Lung (tissue), 12 donors: ENCODE measurements around the gene AMIGO3. TPM values are rescaled to one million over a fixed set of nuclear protein-coding genes. Genes with fewer than 3 reads are reported as not detected.

Source experiments
- ATAC-seq: fragments of 200-7000 bp; cut with Tn5 transposase; one replicate; pipeline ENCODE4 v1.9.1; 2020; ENCODE audit warnings: moderate number of reproducible peaks; ENCODE audit not compliant: insufficient read depth, low FRiP score
- DNase-seq, 3 donors: peaks; one replicate each; pipeline ENCODE4 v3.0.0-alpha.2; 2013 to 2017
- H3K27ac ChIP-seq, 2 donors: one replicate each; pipeline ENCODE4 v1.5.1; 2013; ENCODE audit warnings: mild to moderate bottlenecking in 2 of 2, moderate library complexity in 2 of 2, control low read depth in 1 of 2, inconsistent platforms in 1 of 2, low read depth in 1 of 2, low read length in 1 of 2
- H3K27me3 ChIP-seq, 3 donors: one replicate each; pipeline ENCODE4 v1.5.1; 2013; ENCODE audit warnings: low read length in 2 of 3; ENCODE audit not compliant: control insufficient read depth in 3 of 3, insufficient read depth in 3 of 3
- H3K36me3 ChIP-seq, 4 donors: one replicate each; pipeline ENCODE4 v1.5.1; 2013; ENCODE audit warnings: low read length in 4 of 4, mild to moderate bottlenecking in 1 of 4, moderate library complexity in 1 of 4; ENCODE audit not compliant: control insufficient read depth in 4 of 4, insufficient read depth in 4 of 4
- H3K4me1 ChIP-seq, 5 donors: one replicate each; pipeline ENCODE4 v1.5.1; 2013; ENCODE audit warnings: low read length in 5 of 5, mild to moderate bottlenecking in 2 of 5, moderate library complexity in 1 of 5; ENCODE audit not compliant: control insufficient read depth in 5 of 5, insufficient read depth in 5 of 5
- H3K4me3 ChIP-seq: one replicate; pipeline ENCODE4 v1.5.1; 2013; ENCODE audit warnings: mild to moderate bottlenecking, control low read depth, moderate library complexity
- H3K9ac ChIP-seq, 2 donors: one replicate each; pipeline ENCODE4 v1.5.1; 2013; ENCODE audit warnings: low read length in 2 of 2, control low read depth in 1 of 2; ENCODE audit not compliant: insufficient read depth in 1 of 2
- H3K9me3 ChIP-seq, 4 donors: one replicate each; pipeline ENCODE4 v1.5.1; 2013; ENCODE audit warnings: low read length in 3 of 4, mild to moderate bottlenecking in 1 of 4, moderate library complexity in 1 of 4; ENCODE audit not compliant: control insufficient read depth in 4 of 4, insufficient read depth in 3 of 4
- CTCF ChIP-seq: IDR thresholded peaks from 2 replicates; pipeline ENCODE4 v1.5.1; 2012; ENCODE audit warnings: mild to moderate bottlenecking; ENCODE audit errors: control extremely low read depth, extremely low read depth
- WGBS, 2 donors: extraction: QIAGEN DNeasy Blood & Tissue Kit; methylation state at CpG; one replicate each; pipeline ENCODE4 v1.1.7; 2013; 5-methylcytosine and 5-hydroxymethylcytosine counted together
- polyA plus RNA-seq, 2 donors: library from polyadenylated mRNA; stranded (reverse); fragments of 200-250 nt; gene quantifications; one replicate each; pipeline ENCODE4 v1.2.1, GENCODE V29; 2013
- total RNA-seq, 2 donors: library from RNA; depleted of rRNA in 1 of 2; stranded (reverse); fragments of >200 nt in 1 of 2; gene quantifications; one replicate each; pipeline ENCODE4 v1.2.1, GENCODE V29; 2014 to 2021
- donor health status: control.
- donor health status: control.
- donor health status: Bipolar disorder and iron deficiency.
- donor health status: healthy.
- donor health status: DM: yes; HTN: yes; CAD: no.

The AMIGO3 gene
- total and polyA plus RNA-seq, 4 donors: 0.25 to 0.63 (median 0.51) TPM; not detected in 1

- Histone ChIP-seq H3K9me3 (no peaks in the 10 kb centered on the region), H3K4me1 (peaks cover 0 to 16% (median 4%) of the 10 kb centered on the region in 5 donors), H3K4me3 (no peak overlapping the region), H3K36me3 (peaks cover 0 to 21% (median 14%) of the 10 kb centered on the region in 4 donors), H3K9ac (no peak overlapping the region), H3K27me3 (no peaks in the 10 kb centered on the region), H3K27ac (no peak overlapping the region)
- DNase-seq: no peak
- WGBS, 2 donors: 95 to 96% methylated on average over 16 of the region's 16 CpGs
- no peak for TF ChIP-seq CTCF
- no peak for ATAC-seq
Measured at GRCh38 chr3:49716691-49717210, 2.7 kb downstream of the AMIGO3 start.

GRCh38 chr3:49716169-49716568 lies 3.3 kb downstream of the AMIGO3 start:
- Histone ChIP-seq H3K9ac (no peak overlapping the region), H3K4me1 (peaks cover 0 to 16% (median 4%) of the 10 kb centered on the region in 5 donors), H3K27ac (no peak overlapping the region), H3K4me3 (no peak overlapping the region), H3K36me3 (peaks cover 0 to 25% (median 10%) of the 10 kb centered on the region in 4 donors), H3K27me3 (no peaks in the 10 kb centered on the region), H3K9me3 (no peaks in the 10 kb centered on the region)
- no peak for ATAC-seq
- TF ChIP-seq CTCF: no peak
- no peak for DNase-seq
- WGBS, 2 donors: 96% methylated on average over 7 of the region's 7 CpGs

- H3K4me1 ChIP-seq: peaks cover 0 to 16% (median 4%) of the 10 kb centered on the region in 5 donors
- WGBS, 2 donors: 94 to 95% methylated on average over 13 of the region's 13 CpGs
Measured at GRCh38 chr3:49715611-49716121, 3.8 kb downstream of the AMIGO3 start.

More at GRCh38 chr3:49715611-49716121, 3.8 kb downstream of the AMIGO3 start:
- H3K4me3 ChIP-seq: no peak overlapping the region
- no peak overlapping the region for H3K9ac ChIP-seq
- H3K27ac ChIP-seq: no peak overlapping the region
- ATAC-seq (no peak), DNase-seq (no peak)
- TF ChIP-seq CTCF: no peak
- peaks cover 0 to 24% (median 7%) of the 10 kb centered on the region in 4 donors for H3K36me3 ChIP-seq
- no peaks in the 10 kb centered on the region for H3K9me3 ChIP-seq
- H3K27me3 ChIP-seq: no peaks in the 10 kb centered on the region
